Loucy (cell line): ENCODE data around the gene CENPS.

Source experiments
- EZH2phosphoT487 ChIP-seq: fragments of 200-600 bp; IDR thresholded peaks from 2 replicates; pipeline ENCODE4 v1.6.1; 2018; ENCODE audit warnings: antibody characterized with exemption, mild to moderate bottlenecking, moderate library complexity, borderline replicate concordance
- TF ChIP-seq, protein P1 (sequence below): fragments of 200-600 bp; sonication (generic); conservative IDR thresholded peaks from 2 replicates; pipeline ENCODE4 v1.5.1; 2014; ENCODE audit warnings: mild to moderate bottlenecking, antibody characterized with exemption, low read length

DNA sequence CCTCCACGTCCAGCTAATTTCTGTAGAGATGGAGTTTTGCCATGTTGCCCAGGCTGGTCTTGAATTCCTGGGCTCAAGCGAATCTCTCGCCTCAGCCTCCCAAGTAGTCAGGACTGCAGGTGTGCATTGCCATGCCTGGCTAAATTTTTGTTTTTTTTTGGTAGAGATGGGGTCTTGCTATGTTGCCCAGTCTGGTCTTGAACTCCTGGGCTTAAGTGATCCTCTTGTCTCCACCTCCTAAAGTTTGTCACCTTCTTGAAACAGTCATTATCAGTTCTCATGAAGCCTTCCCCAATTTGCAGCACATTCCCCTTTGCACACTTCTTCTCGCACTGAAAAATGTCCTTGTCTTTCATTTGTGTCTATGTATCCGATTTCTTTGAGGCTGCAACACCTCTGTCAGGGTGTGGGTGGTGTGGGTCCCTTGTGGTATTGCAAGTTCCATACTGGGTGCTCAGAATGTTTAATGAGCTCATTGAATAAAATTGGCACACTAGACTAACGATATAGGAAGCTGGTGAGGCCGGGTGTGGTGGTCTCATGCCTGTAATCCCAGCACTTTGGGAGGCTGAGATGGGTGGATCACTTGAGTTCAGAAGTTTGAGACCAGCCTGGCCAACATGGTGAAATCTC lies 16.7 kb downstream of the CENPS start:
- TF ChIP-seq, protein P1, sequence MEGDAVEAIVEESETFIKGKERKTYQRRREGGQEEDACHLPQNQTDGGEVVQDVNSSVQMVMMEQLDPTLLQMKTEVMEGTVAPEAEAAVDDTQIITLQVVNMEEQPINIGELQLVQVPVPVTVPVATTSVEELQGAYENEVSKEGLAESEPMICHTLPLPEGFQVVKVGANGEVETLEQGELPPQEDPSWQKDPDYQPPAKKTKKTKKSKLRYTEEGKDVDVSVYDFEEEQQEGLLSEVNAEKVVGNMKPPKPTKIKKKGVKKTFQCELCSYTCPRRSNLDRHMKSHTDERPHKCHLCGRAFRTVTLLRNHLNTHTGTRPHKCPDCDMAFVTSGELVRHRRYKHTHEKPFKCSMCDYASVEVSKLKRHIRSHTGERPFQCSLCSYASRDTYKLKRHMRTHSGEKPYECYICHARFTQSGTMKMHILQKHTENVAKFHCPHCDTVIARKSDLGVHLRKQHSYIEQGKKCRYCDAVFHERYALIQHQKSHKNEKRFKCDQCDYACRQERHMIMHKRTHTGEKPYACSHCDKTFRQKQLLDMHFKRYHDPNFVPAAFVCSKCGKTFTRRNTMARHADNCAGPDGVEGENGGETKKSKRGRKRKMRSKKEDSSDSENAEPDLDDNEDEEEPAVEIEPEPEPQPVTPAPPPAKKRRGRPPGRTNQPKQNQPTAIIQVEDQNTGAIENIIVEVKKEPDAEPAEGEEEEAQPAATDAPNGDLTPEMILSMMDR: no peak
- TF ChIP-seq EZH2phosphoT487: no peak
